SU-DHL-6 (cell line): ENCODE measurements around the gene NTHL1.

Experiments
- EZH2phosphoT487 ChIP-seq: fragments of 200-600 bp; sonication (generic), shearing (Covaris generic); conservative IDR thresholded peaks from 2 replicates; pipeline ENCODE4 v1.6.1; 2018; ENCODE audit warnings: mild to moderate bottlenecking, antibody characterized with exemption, low read length, moderate library complexity, mixed read lengths
- TF ChIP-seq, protein P1 (sequence below): fragments of 200-600 bp; sonication (generic); IDR thresholded peaks from one replicate; pipeline ENCODE4 v1.5.1; 2017; ENCODE audit warnings: antibody characterized with exemption, mild to moderate bottlenecking, low read length, moderate library complexity; ENCODE audit not compliant: insufficient read depth, poor library complexity, severe bottlenecking

DNA sequence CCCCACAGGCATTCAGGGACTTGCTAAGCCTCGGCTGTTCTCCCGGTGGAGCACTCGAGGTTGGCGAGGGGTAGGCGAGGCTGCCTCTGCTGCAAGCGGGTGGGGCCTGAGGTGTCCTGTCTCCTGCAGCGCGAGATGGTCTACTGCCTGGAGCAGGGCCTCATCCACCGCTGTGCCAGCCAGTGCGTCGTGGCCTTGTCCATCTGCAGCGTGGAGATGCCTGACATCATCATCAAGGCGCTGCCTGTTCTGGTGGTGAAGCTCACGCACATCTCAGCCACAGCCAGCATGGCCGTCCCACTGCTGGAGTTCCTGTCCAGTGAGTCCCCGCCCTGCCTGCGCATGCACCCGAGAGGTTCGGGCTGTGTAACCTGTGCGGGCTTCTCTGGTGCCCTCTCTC lies 26.4 kb upstream of the NTHL1 start:
- TF ChIP-seq, protein P1, sequence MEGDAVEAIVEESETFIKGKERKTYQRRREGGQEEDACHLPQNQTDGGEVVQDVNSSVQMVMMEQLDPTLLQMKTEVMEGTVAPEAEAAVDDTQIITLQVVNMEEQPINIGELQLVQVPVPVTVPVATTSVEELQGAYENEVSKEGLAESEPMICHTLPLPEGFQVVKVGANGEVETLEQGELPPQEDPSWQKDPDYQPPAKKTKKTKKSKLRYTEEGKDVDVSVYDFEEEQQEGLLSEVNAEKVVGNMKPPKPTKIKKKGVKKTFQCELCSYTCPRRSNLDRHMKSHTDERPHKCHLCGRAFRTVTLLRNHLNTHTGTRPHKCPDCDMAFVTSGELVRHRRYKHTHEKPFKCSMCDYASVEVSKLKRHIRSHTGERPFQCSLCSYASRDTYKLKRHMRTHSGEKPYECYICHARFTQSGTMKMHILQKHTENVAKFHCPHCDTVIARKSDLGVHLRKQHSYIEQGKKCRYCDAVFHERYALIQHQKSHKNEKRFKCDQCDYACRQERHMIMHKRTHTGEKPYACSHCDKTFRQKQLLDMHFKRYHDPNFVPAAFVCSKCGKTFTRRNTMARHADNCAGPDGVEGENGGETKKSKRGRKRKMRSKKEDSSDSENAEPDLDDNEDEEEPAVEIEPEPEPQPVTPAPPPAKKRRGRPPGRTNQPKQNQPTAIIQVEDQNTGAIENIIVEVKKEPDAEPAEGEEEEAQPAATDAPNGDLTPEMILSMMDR, result no peak
- no peak for TF ChIP-seq EZH2phosphoT487
